ENCODE measurements around the gene SFMBT1. TPM values are rescaled to one million over a fixed set of nuclear protein-coding genes. Genes with fewer than 3 reads are reported as not detected.

The SFMBT1 gene
- polyA plus RNA-seq, 3 donors = 0.61 to 2.7 (median 0.91) TPM

DNA sequence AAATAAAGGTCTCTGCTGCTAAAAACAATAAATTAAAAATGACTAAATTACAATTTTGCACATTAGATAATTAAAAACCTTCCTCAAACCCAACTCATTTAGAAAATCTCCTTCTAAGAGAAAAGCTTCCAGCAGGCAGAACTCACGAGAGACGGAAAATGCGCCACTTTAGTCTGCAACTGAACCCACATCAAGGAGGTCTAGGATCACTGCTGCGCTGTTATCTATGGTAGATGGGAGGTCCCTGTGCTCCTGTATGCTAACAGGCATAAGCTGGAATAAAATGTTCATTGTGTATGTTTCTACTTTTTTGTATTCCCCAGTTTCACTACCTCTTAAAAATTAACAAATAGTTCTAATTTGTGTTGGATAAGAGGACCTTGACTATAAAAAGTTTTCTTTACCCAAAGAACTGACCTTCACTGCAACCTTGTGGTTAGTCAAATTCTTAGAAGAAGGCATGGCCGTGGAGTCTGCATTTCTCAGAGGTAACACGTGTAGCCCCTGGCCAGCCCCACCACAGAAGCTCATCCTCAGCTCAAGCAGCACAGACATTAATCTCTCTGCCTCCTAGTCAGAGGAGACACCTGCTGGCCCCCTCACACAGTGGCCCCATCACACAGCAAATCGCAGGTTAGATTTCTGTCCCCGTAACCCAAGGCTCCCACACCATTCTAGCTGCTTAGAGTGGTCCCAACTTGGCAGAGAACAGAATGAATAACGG, 170.8 kb downstream of the SFMBT1 start:
- WGBS (ENCODE audit: insufficient coverage) = 17% methylated on average over 2 of the region's 9 CpGs
- Histone ChIP-seq H3K79me2 (ENCODE audit: insufficient read depth, low read length) (peaks cover 77% of the 10 kb centered on the region), H3K9ac (ENCODE audit: insufficient read depth, low read length, poor library complexity, severe bottlenecking) (no peak overlapping the region), H4K20me1 (ENCODE audit: insufficient read depth, low read length) (peaks cover 94% of the 10 kb centered on the region), H3K9me3 (replicated peaks in 1 of 2; ENCODE audit: control insufficient read depth in 1 of 2, insufficient read depth in 1 of 2, low read length in 2 of 2) (no peaks in the 10 kb centered on the region), H3K27me3 (ENCODE audit: control insufficient read depth in 2 of 2, insufficient read depth in 2 of 2, low read length in 2 of 2) (no peaks in the 10 kb centered on the region), H3K4me2 (replicated peaks; ENCODE audit: extremely low read depth, low read length, poor library complexity, severe bottlenecking) (no peak overlapping the region), H3K4me3 (replicated peaks in 1 of 3; ENCODE audit: low read depth in 2 of 3, low read length in 3 of 3) (no peak overlapping the region), H3K36me3 (replicated peaks in 1 of 2; ENCODE audit: control insufficient read depth in 1 of 2, insufficient read depth in 2 of 2, low read length in 2 of 2) (peaks cover 10 to 20% of the 10 kb centered on the region in 2 donors), H2AFZ (ENCODE audit: insufficient read depth, low read depth, low read length, poor library complexity, severe bottlenecking) (no peak overlapping the region), H3K27ac (ENCODE audit: low read depth in 1 of 2, low read length in 2 of 2) (peak overlapping the region in 1 of 2 donors; percentile 9), H3K4me1 (ENCODE audit: control insufficient read depth in 1 of 2, insufficient read depth in 2 of 2, low read length in 2 of 2) (peaks cover 11 to 12% of the 10 kb centered on the region in 2 donors)
- Mint-ChIP-seq H3K4me1 (peaks cover 41% of the 10 kb centered on the region), H3K27me3 (ENCODE audit: low read depth in 3 of 3) (no peaks in the 10 kb centered on the region), H3K9me3 (no peaks in the 10 kb centered on the region), H3K36me3 (peaks cover 29 to 37% of the 10 kb centered on the region in 2 donors), H3K27ac (peak overlapping the region in 2 of 7 donors; percentile 13 to 50), H3K4me3 (no peak overlapping the region)
- no peak for DNase-seq
- intact Hi-C loops (cut with micrococcal nuclease) = loop anchor here in 1 of 2 donors (10.0 kb wide), 1 partner anchor 200 kb away; no protein-coding TSS in a partner anchor
- TF ChIP-seq, protein P1, sequence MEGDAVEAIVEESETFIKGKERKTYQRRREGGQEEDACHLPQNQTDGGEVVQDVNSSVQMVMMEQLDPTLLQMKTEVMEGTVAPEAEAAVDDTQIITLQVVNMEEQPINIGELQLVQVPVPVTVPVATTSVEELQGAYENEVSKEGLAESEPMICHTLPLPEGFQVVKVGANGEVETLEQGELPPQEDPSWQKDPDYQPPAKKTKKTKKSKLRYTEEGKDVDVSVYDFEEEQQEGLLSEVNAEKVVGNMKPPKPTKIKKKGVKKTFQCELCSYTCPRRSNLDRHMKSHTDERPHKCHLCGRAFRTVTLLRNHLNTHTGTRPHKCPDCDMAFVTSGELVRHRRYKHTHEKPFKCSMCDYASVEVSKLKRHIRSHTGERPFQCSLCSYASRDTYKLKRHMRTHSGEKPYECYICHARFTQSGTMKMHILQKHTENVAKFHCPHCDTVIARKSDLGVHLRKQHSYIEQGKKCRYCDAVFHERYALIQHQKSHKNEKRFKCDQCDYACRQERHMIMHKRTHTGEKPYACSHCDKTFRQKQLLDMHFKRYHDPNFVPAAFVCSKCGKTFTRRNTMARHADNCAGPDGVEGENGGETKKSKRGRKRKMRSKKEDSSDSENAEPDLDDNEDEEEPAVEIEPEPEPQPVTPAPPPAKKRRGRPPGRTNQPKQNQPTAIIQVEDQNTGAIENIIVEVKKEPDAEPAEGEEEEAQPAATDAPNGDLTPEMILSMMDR (IDR thresholded peaks at IDR 0.05) = no peak

DNA sequence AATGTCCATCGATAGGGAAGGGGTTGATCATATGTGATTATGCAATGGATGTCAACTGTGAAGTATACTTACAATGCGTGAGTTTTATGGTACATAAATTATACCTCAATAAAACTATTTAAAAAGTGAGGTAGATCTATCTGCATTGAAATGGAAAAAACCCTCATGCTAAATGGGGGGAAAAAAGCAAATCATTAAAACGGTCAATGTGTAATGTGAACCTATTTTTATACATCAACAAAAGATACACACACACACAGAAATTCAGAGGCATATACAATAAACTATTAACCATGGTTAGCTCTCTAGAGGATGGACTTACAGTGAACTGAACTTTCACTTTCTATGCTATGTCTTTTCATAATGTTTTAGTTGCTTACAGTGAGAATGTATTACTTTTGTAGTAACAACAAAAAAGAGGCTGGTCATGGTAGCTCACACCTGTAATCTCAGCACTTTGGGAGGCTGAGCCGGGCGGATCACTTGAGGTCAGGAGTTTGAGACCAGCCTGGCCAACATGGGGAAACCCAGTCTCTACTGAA, 171.6 kb downstream of the SFMBT1 start:
- H3K4me1 Mint-ChIP-seq = peaks cover 42% of the 10 kb centered on the region

More for the DNA sequence above, 171.6 kb downstream of the SFMBT1 start:
- Histone ChIP-seq H3K9ac (ENCODE audit: insufficient read depth, low read length, poor library complexity, severe bottlenecking) (no peak overlapping the region), H3K27me3 (ENCODE audit: control insufficient read depth in 2 of 2, insufficient read depth in 2 of 2, low read length in 2 of 2) (no peaks in the 10 kb centered on the region), H3K36me3 (replicated peaks in 1 of 2; ENCODE audit: control insufficient read depth in 1 of 2, insufficient read depth in 2 of 2, low read length in 2 of 2) (peaks cover 8 to 17% of the 10 kb centered on the region in 2 donors), H3K4me3 (replicated peaks in 1 of 3; ENCODE audit: low read depth in 2 of 3, low read length in 3 of 3) (no peak overlapping the region), H3K27ac (ENCODE audit: low read depth in 1 of 2, low read length in 2 of 2) (no peak overlapping the region), H2AFZ (ENCODE audit: insufficient read depth, low read depth, low read length, poor library complexity, severe bottlenecking) (no peak overlapping the region), H3K4me2 (replicated peaks; ENCODE audit: extremely low read depth, low read length, poor library complexity, severe bottlenecking) (no peak overlapping the region), H3K4me1 (ENCODE audit: control insufficient read depth in 1 of 2, insufficient read depth in 2 of 2, low read length in 2 of 2) (peaks cover 11 to 12% of the 10 kb centered on the region in 2 donors), H3K79me2 (ENCODE audit: insufficient read depth, low read length) (peaks cover 77% of the 10 kb centered on the region), H4K20me1 (ENCODE audit: insufficient read depth, low read length) (peaks cover 94% of the 10 kb centered on the region), H3K9me3 (replicated peaks in 1 of 2; ENCODE audit: control insufficient read depth in 1 of 2, insufficient read depth in 1 of 2, low read length in 2 of 2) (no peaks in the 10 kb centered on the region)
- no peaks in the 10 kb centered on the region for H3K9me3 Mint-ChIP-seq
- DNase-seq = no peak
- H3K36me3 Mint-ChIP-seq = peaks cover 29 to 30% of the 10 kb centered on the region in 2 donors
- WGBS (ENCODE audit: insufficient coverage) = 80% methylated on average over 2 of the region's 5 CpGs
- intact Hi-C loops (cut with micrococcal nuclease) = loop anchor here in 1 of 2 donors (10.0 kb wide), 1 partner anchor 201 kb away; no protein-coding TSS in a partner anchor
- H3K27me3 Mint-ChIP-seq (ENCODE audit: low read depth in 3 of 3) = no peaks in the 10 kb centered on the region
- H3K4me3 Mint-ChIP-seq = no peak overlapping the region
- TF ChIP-seq, protein P1 (IDR thresholded peaks at IDR 0.05) = no peak
- H3K27ac Mint-ChIP-seq = peak overlapping the region in 1 of 7 donors; percentile 26
